HG03521 (cell line): ENCODE results near the gene COL4A1.

ENCODE experiments used
- ATAC-seq: cut with Tn5 transposase; IDR thresholded peaks from one replicate; pipeline ENCODE4 v1.9.1; 2021; ENCODE audit warnings: mild to moderate bottlenecking, moderate library complexity; ENCODE audit not compliant: unreplicated experiment

COL4A1 gene

GRCh38 chr13:110242615-110243014 lies 64.3 kb downstream of the COL4A1 start:
- no peak for ATAC-seq

GRCh38 chr13:110240943-110241342 lies 66.0 kb downstream of the COL4A1 start:
- no peak for ATAC-seq

GRCh38 chr13:110240352-110240751 lies 66.6 kb downstream of the COL4A1 start:
- ATAC-seq: no peak

GRCh38 chr13:110239280-110240125 lies 67.5 kb downstream of the COL4A1 start:
- ATAC-seq: no peak

- no peak for ATAC-seq
Measured at GRCh38 chr13:110238818-110239195, 68.2 kb downstream of the COL4A1 start.

- ATAC-seq: no peak
Measured at GRCh38 chr13:110237875-110238817, 68.8 kb downstream of the COL4A1 start.

- no peak for ATAC-seq
Measured at GRCh38 chr13:110236831-110237261, 70.1 kb downstream of the COL4A1 start.

- ATAC-seq: no peak
Measured at GRCh38 chr13:110236431-110236830, 70.5 kb downstream of the COL4A1 start.

- ATAC-seq: no peak
Measured at GRCh38 chr13:110234532-110234931, 72.4 kb downstream of the COL4A1 start.

- no peak for ATAC-seq
Measured at GRCh38 chr13:110233951-110234280, 73.0 kb downstream of the COL4A1 start.

- ATAC-seq: no peak
Measured at GRCh38 chr13:110233181-110233950, 73.6 kb downstream of the COL4A1 start.

GRCh38 chr13:110232756-110233155 lies 74.2 kb downstream of the COL4A1 start:
- ATAC-seq: no peak

GRCh38 chr13:110232142-110232541 lies 74.8 kb downstream of the COL4A1 start:
- ATAC-seq: no peak

GRCh38 chr13:110231348-110232047 lies 75.5 kb downstream of the COL4A1 start:
- no peak for ATAC-seq

- no peak for ATAC-seq
Measured at GRCh38 chr13:110230661-110231347, 76.2 kb downstream of the COL4A1 start.

GRCh38 chr13:110229905-110230563 lies 76.9 kb downstream of the COL4A1 start:
- no peak for ATAC-seq

GRCh38 chr13:110228936-110229904 lies 77.7 kb downstream of the COL4A1 start:
- no peak for ATAC-seq
